NT2/D1 (cell line): ENCODE measurements around the gene MAP3K10.

Source experiments
- DNase-seq: peaks from one replicate; pipeline ENCODE4 v3.0.0-alpha.2; 2011; ENCODE audit warnings: low read depth, low spot score
- H3K27me3 ChIP-seq: 2 replicates; pipeline ENCODE4 v1.6.0; 2011; ENCODE audit warnings: mild to moderate bottlenecking; ENCODE audit not compliant: insufficient read length, insufficient read depth
- H3K36me3 ChIP-seq: 2 replicates; pipeline ENCODE4 v1.6.1; 2011; ENCODE audit warnings: mild to moderate bottlenecking, low read length, mixed read lengths; ENCODE audit not compliant: insufficient read depth, insufficient read length
- H3K4me1 ChIP-seq: 2 replicates; pipeline ENCODE4 v1.5.1; 2011; ENCODE audit not compliant: insufficient read depth, insufficient read length
- H3K4me3 ChIP-seq: 2 replicates; pipeline ENCODE4 v1.5.1; 2011; ENCODE audit warnings: low read depth; ENCODE audit not compliant: insufficient read length
- H3K9ac ChIP-seq: 2 replicates; pipeline ENCODE4 v1.6.0; 2011; ENCODE audit warnings: low read depth; ENCODE audit not compliant: insufficient read length
- H3K9me3 ChIP-seq: 2 replicates; pipeline ENCODE4 v1.5.1; 2011; ENCODE audit warnings: mild to moderate bottlenecking, low read length; ENCODE audit not compliant: insufficient read depth
- SUZ12 ChIP-seq: IDR thresholded peaks from 2 replicates; pipeline ENCODE4 v1.6.1; 2011; ENCODE audit not compliant: insufficient read length, insufficient read depth; ENCODE audit errors: extremely low read depth
- YY1 ChIP-seq: IDR thresholded peaks from 2 replicates; pipeline ENCODE4 v1.6.1; 2011; ENCODE audit not compliant: insufficient read length, insufficient read depth
- ZNF274 ChIP-seq: IDR thresholded peaks from 2 replicates; pipeline ENCODE4 v1.6.1; 2011; ENCODE audit warnings: mild to moderate bottlenecking, low read depth, low read length

MAP3K10 gene

GRCh38 chr19:40249781-40250180 lies 58.6 kb downstream of the MAP3K10 start:
- H3K9ac ChIP-seq = no peak overlapping the region
- no peak for DNase-seq
- no peaks in the 10 kb centered on the region for H3K27me3 ChIP-seq
- TF ChIP-seq ZNF274 (no peak), YY1 (no peak), SUZ12 (no peak)
- H3K9me3 ChIP-seq = no peaks in the 10 kb centered on the region
- peaks cover 27% of the 10 kb centered on the region for H3K36me3 ChIP-seq
- H3K4me1 ChIP-seq = peaks cover 3% of the 10 kb centered on the region
- H3K4me3 ChIP-seq = no peak overlapping the region

GRCh38 chr19:40251244-40251643 lies 60.0 kb downstream of the MAP3K10 start:
- no peak for DNase-seq
- Histone ChIP-seq H3K4me3 (no peak overlapping the region), H3K27me3 (no peaks in the 10 kb centered on the region), H3K9ac (no peak overlapping the region), H3K36me3 (peaks cover 41% of the 10 kb centered on the region), H3K9me3 (no peaks in the 10 kb centered on the region), H3K4me1 (no peaks in the 10 kb centered on the region)
- no peak for TF ChIP-seq ZNF274
- TF ChIP-seq SUZ12 = no peak
- no peak for TF ChIP-seq YY1

- H3K9me3 ChIP-seq = no peaks in the 10 kb centered on the region
- H3K4me3 ChIP-seq = no peak overlapping the region
- no peak for DNase-seq
- H3K9ac ChIP-seq = no peak overlapping the region
- H3K27me3 ChIP-seq = no peaks in the 10 kb centered on the region
- no peaks in the 10 kb centered on the region for H3K4me1 ChIP-seq
- H3K36me3 ChIP-seq = peaks cover 49% of the 10 kb centered on the region
- TF ChIP-seq YY1 (no peak), SUZ12 (no peak), ZNF274 (no peak)
These were observed 60.8 kb downstream of the MAP3K10 start for GRCh38 chr19:40251991-40252390.

- peaks cover 52% of the 10 kb centered on the region for H3K36me3 ChIP-seq
- no peaks in the 10 kb centered on the region for H3K4me1 ChIP-seq
- no peak overlapping the region for H3K4me3 ChIP-seq
- H3K9ac ChIP-seq = no peak overlapping the region
- H3K9me3 ChIP-seq = no peaks in the 10 kb centered on the region
- TF ChIP-seq SUZ12 (no peak), ZNF274 (no peak), YY1 (no peak)
- no peaks in the 10 kb centered on the region for H3K27me3 ChIP-seq
- DNase-seq = no peak
These were observed 61.2 kb downstream of the MAP3K10 start for GRCh38 chr19:40252395-40252794.

- Histone ChIP-seq H3K9ac (no peak overlapping the region), H3K4me3 (no peak overlapping the region), H3K27me3 (no peaks in the 10 kb centered on the region), H3K9me3 (no peaks in the 10 kb centered on the region), H3K36me3 (peaks cover 46% of the 10 kb centered on the region), H3K4me1 (no peaks in the 10 kb centered on the region)
- no peak for TF ChIP-seq ZNF274
- no peak for TF ChIP-seq SUZ12
- no peak for TF ChIP-seq YY1
- no peak for DNase-seq
These were observed 62.4 kb downstream of the MAP3K10 start for GRCh38 chr19:40253611-40254092.

GRCh38 chr19:40254714-40255418 lies 63.6 kb downstream of the MAP3K10 start:
- no peak overlapping the region for H3K4me3 ChIP-seq
- H3K36me3 ChIP-seq = peaks cover 43% of the 10 kb centered on the region
- H3K9ac ChIP-seq = no peak overlapping the region
- H3K4me1 ChIP-seq = no peaks in the 10 kb centered on the region
- DNase-seq = no peak
- TF ChIP-seq ZNF274 (no peak), SUZ12 (no peak), YY1 (no peak)
- no peaks in the 10 kb centered on the region for H3K9me3 ChIP-seq
- no peaks in the 10 kb centered on the region for H3K27me3 ChIP-seq

GRCh38 chr19:40255619-40256166 lies 64.5 kb downstream of the MAP3K10 start:
- DNase-seq = no peak
- H3K4me3 ChIP-seq = no peak overlapping the region
- H3K4me1 ChIP-seq = no peaks in the 10 kb centered on the region
- H3K36me3 ChIP-seq = peaks cover 41% of the 10 kb centered on the region
- TF ChIP-seq YY1 (no peak), SUZ12 (no peak), ZNF274 (no peak)
- H3K27me3 ChIP-seq = no peaks in the 10 kb centered on the region
- no peak overlapping the region for H3K9ac ChIP-seq
- H3K9me3 ChIP-seq = no peaks in the 10 kb centered on the region
